Esophagus muscularis mucosa (tissue), 4 donors: ENCODE measurements around the gene ZBTB39.

Experiments
- EP300 ChIP-seq: sonication (generic); formaldehyde crosslinking; IDR thresholded peaks from one replicate; pipeline ENCODE4 v1.6.1; 2017; ENCODE audit warnings: antibody characterized with exemption
- POLR2A ChIP-seq: fragments of 450-650 bp; IDR thresholded peaks from one replicate; pipeline ENCODE4 v1.6.1; 2017; ENCODE audit warnings: antibody characterized with exemption, moderate library complexity, mild to moderate bottlenecking, low read depth
- POLR2AphosphoS5 ChIP-seq, 2 donors: sonication (generic); formaldehyde crosslinking; IDR thresholded peaks; one replicate each; pipeline ENCODE4 v1.6.1; 2017; ENCODE audit warnings: antibody characterized with exemption in 2 of 2
- TF ChIP-seq, protein P1 (sequence below), 3 experiments: fragments of 200-600 bp in 2 of 3; fragments of 450-650 bp in 1 of 3; sonication (generic) in 2 of 3; IDR thresholded peaks; one replicate each; pipeline ENCODE4 v1.5.1; 2017 to 2019; ENCODE audit warnings: antibody characterized with exemption in 3 of 3, mild to moderate bottlenecking in 2 of 3, moderate library complexity in 1 of 3

DNA sequence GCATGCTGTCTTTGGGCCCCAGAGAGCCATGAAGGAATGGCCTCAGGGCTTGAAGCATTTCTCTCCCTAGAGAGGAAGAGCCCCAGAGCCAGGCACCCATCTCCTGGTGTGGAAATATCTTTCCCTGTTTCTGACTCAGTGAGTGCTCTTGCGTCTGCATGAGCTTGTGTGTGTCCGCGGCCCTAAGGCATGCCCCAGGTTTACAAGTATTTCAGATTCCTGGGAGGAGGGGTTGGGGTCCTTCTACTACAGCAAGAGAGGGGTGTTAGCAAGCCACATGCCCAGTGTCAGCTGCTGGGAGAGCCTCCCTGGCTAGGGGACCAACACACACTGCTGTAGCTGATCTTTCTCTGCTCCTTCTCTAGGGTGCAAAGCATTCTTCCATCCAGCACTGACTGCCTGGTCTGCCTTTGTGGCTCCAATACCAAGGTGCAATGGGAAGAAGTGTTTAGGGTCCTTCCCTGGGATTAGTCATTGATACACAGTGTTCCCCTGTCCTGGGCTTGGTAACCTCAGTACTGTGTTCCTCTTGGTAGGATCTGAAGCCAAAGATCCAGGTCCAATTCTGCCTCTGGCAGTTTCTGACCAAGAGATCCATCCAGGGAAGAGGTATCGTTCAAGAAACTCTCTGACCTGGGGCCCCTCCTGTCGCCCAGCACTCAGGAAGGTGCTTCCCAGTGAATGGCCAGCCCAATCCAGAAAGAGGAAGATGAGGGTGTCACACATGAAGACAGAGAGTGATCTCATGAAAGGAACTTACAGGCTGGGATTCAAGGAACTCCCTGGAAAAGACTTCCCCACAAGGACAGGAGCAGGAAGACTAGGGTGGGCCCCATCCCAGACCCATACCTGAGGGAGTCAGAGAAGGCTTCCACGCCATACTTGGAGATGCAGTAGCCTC lies 52.0 kb downstream of the ZBTB39 start:
- TF ChIP-seq, protein P1, sequence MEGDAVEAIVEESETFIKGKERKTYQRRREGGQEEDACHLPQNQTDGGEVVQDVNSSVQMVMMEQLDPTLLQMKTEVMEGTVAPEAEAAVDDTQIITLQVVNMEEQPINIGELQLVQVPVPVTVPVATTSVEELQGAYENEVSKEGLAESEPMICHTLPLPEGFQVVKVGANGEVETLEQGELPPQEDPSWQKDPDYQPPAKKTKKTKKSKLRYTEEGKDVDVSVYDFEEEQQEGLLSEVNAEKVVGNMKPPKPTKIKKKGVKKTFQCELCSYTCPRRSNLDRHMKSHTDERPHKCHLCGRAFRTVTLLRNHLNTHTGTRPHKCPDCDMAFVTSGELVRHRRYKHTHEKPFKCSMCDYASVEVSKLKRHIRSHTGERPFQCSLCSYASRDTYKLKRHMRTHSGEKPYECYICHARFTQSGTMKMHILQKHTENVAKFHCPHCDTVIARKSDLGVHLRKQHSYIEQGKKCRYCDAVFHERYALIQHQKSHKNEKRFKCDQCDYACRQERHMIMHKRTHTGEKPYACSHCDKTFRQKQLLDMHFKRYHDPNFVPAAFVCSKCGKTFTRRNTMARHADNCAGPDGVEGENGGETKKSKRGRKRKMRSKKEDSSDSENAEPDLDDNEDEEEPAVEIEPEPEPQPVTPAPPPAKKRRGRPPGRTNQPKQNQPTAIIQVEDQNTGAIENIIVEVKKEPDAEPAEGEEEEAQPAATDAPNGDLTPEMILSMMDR (IDR thresholded peaks at IDR 0.05): no peak
- TF ChIP-seq POLR2A (no peak), POLR2AphosphoS5 (IDR thresholded peaks at IDR 0.05) (no peak), EP300 (no peak)
